Neural cell (in vitro differentiated cells): ENCODE data around the gene MILR1. TPM values are rescaled to one million over a fixed set of nuclear protein-coding genes. Genes with fewer than 3 reads are reported as not detected.

Experiments used
- H2AFZ ChIP-seq: fragments of 200-600, 300-800 bp; sonication (generic), shearing (Covaris generic); 2 replicates; pipeline ENCODE4 v1.6.0; 2014; ENCODE audit warnings: low read depth, mild to moderate bottlenecking, antibody characterized with exemption, low read length, moderate library complexity
- H3F3A ChIP-seq: fragments of 200-600 bp; shearing (Covaris generic); 2 replicates; pipeline ENCODE4 v1.6.1; 2016; ENCODE audit warnings: mild to moderate bottlenecking, moderate library complexity, mixed read lengths, antibody characterized with exemption, low read length; ENCODE audit not compliant: insufficient read depth, poor library complexity, severe bottlenecking
- H3K27ac ChIP-seq: fragments of 200-600, 300-800 bp; sonication (generic), shearing (Covaris generic); 2 replicates; pipeline ENCODE4 v1.5.1; 2014; ENCODE audit warnings: mild to moderate bottlenecking, low read length, moderate library complexity
- H3K27me3 ChIP-seq: fragments of 300-800, 200-600 bp; sonication (generic), shearing (Covaris generic); 2 replicates; pipeline ENCODE4 v1.6.0; 2014; ENCODE audit warnings: mild to moderate bottlenecking, low read depth, low read length, moderate library complexity; ENCODE audit not compliant: insufficient read depth
- H3K36me3 ChIP-seq: fragments of 300-800, 200-600 bp; sonication (generic), shearing (Covaris generic); 2 replicates; pipeline ENCODE4 v1.5.1; 2014; ENCODE audit warnings: mild to moderate bottlenecking, antibody characterized with exemption, low read length, moderate library complexity; ENCODE audit not compliant: insufficient read depth
- H3K4me2 ChIP-seq: fragments of 300-800, 200-600 bp; sonication (generic), shearing (Covaris generic); 2 replicates; pipeline ENCODE4 v1.6.0; 2014; ENCODE audit warnings: mild to moderate bottlenecking, low read length
- H3K4me3 ChIP-seq: fragments of 300-800, 200-600 bp; sonication (generic), shearing (Covaris generic); 2 replicates; pipeline ENCODE4 v1.5.1; 2014; ENCODE audit warnings: mild to moderate bottlenecking, low read length, moderate library complexity
- H3K79me2 ChIP-seq: fragments of 200-600 bp; shearing (Covaris generic); replicated peaks from 2 replicates; pipeline ENCODE4 v1.6.0; 2014; ENCODE audit warnings: mild to moderate bottlenecking, low read length, moderate library complexity; ENCODE audit not compliant: insufficient read depth
- H3K9ac ChIP-seq: fragments of 300-800, 200-600 bp; sonication (generic), shearing (Covaris generic); 2 replicates; pipeline ENCODE4 v1.6.1; 2016; ENCODE audit warnings: mild to moderate bottlenecking, low read length, mixed read lengths
- H3K9me2 ChIP-seq: fragments of 200-600 bp; shearing (Covaris generic); 2 replicates; pipeline ENCODE4 v1.6.1; 2016; ENCODE audit warnings: mild to moderate bottlenecking, low read length, mixed read lengths; ENCODE audit not compliant: insufficient read depth
- H3K9me3 ChIP-seq: fragments of 200-600, 300-800 bp; sonication (generic), shearing (Covaris generic); 2 replicates; pipeline ENCODE4 v1.6.1; 2016; ENCODE audit warnings: mild to moderate bottlenecking, mixed run types, low read length, moderate library complexity, mixed read lengths
- H4K20me1 ChIP-seq: fragments of 200-600 bp; shearing (Covaris generic); 2 replicates; pipeline ENCODE4 v1.6.1; 2016; ENCODE audit warnings: mild to moderate bottlenecking, mixed run types; ENCODE audit not compliant: insufficient read depth
- CTCF ChIP-seq: fragments of 450-650 bp; IDR thresholded peaks from 2 replicates; pipeline ENCODE4 v1.5.1; 2014; ENCODE audit warnings: antibody characterized with exemption, mild to moderate bottlenecking, moderate library complexity; ENCODE audit not compliant: poor library complexity, severe bottlenecking
- EP300 ChIP-seq: fragments of 450-650 bp; conservative IDR thresholded peaks from 2 replicates; pipeline ENCODE4 v1.6.1; 2014; ENCODE audit warnings: antibody characterized with exemption, mild to moderate bottlenecking, moderate library complexity; ENCODE audit not compliant: poor library complexity, severe bottlenecking
- EZH2 ChIP-seq: fragments of 200-600, 300-800 bp; shearing (Covaris generic), sonication (generic); IDR thresholded peaks from 2 replicates; pipeline ENCODE4 v1.6.1; 2014; ENCODE audit warnings: antibody characterized with exemption, low read length, borderline replicate concordance, mild to moderate bottlenecking; ENCODE audit not compliant: insufficient read depth, poor library complexity, severe bottlenecking
- MXI1 ChIP-seq: fragments of 450-650 bp; conservative IDR thresholded peaks from 2 replicates; pipeline ENCODE4 v1.6.1; 2014; ENCODE audit warnings: antibody characterized with exemption, mild to moderate bottlenecking; ENCODE audit not compliant: poor library complexity, severe bottlenecking
- POLR2AphosphoS5 ChIP-seq: IDR thresholded peaks from 2 replicates; pipeline ENCODE4 v1.6.1; 2012
- RAD21 ChIP-seq: fragments of 450-650 bp; conservative IDR thresholded peaks from 2 replicates; pipeline ENCODE4 v1.6.1; 2014; ENCODE audit warnings: antibody characterized with exemption, mild to moderate bottlenecking, moderate library complexity
- REST ChIP-seq: IDR thresholded peaks from 2 replicates; pipeline ENCODE4 v1.6.1; 2012; ENCODE audit warnings: borderline replicate concordance
- SMC3 ChIP-seq: fragments of 450-650 bp; conservative IDR thresholded peaks from 2 replicates; pipeline ENCODE4 v1.6.1; 2014; ENCODE audit warnings: antibody characterized with exemption, mild to moderate bottlenecking, moderate library complexity; ENCODE audit not compliant: poor library complexity
- TAF1 ChIP-seq: IDR thresholded peaks from 2 replicates; pipeline ENCODE4 v1.6.1; 2012; ENCODE audit warnings: low read depth
- polyA plus RNA-seq: library from polyadenylated mRNA; depleted of rRNA; stranded (reverse); fragments of >200 nt; gene quantifications from 2 replicates; pipeline ENCODE4 v1.2.3, GENCODE V29; 2014

The MILR1 gene
- polyA plus RNA-seq, 1 donor from 2014 or later, result not detected

- Histone ChIP-seq H3K4me3 (no peak overlapping the region), H3K4me2 (no peak overlapping the region), H3K27me3 (no peaks in the 10 kb centered on the region), H2AFZ (no peak overlapping the region), H3K27ac (no peak overlapping the region), H3K36me3 (no peaks in the 10 kb centered on the region), H3K9me3 (no peaks in the 10 kb centered on the region), H3K79me2 (no peaks in the 10 kb centered on the region), H4K20me1 (no peaks in the 10 kb centered on the region), H3F3A (no peaks in the 10 kb centered on the region), H3K9me2 (no peaks in the 10 kb centered on the region), H3K9ac (no peak overlapping the region)
- no peak for TF ChIP-seq RAD21
- TF ChIP-seq CTCF, result no peak
- no peak for TF ChIP-seq EZH2
- TF ChIP-seq MXI1, result no peak
- no peak for TF ChIP-seq REST
- TF ChIP-seq POLR2AphosphoS5, result no peak
- TF ChIP-seq SMC3, result no peak
- TF ChIP-seq TAF1, result no peak
- no peak for TF ChIP-seq EP300
These were observed 5.7 kb upstream of the MILR1 start for GRCh38 chr17:64443086-64443760.

GRCh38 chr17:64447526-64447925 lies 1.4 kb upstream of the MILR1 start:
- H3K9me2 ChIP-seq, result no peaks in the 10 kb centered on the region
- H3K79me2 ChIP-seq, result no peaks in the 10 kb centered on the region
- no peak overlapping the region for H3K4me3 ChIP-seq
- no peak overlapping the region for H3K4me2 ChIP-seq
- no peaks in the 10 kb centered on the region for H4K20me1 ChIP-seq
- no peak overlapping the region for H3K9ac ChIP-seq
- no peaks in the 10 kb centered on the region for H3K27me3 ChIP-seq
- H3K36me3 ChIP-seq, result no peaks in the 10 kb centered on the region
- no peaks in the 10 kb centered on the region for H3K9me3 ChIP-seq
- H3K27ac ChIP-seq, result no peak overlapping the region
- TF ChIP-seq TAF1 (no peak), SMC3 (no peak), REST (no peak), EP300 (no peak), RAD21 (no peak), MXI1 (no peak), EZH2 (no peak), POLR2AphosphoS5 (no peak), CTCF (no peak)
- H2AFZ ChIP-seq, result no peak overlapping the region
- no peaks in the 10 kb centered on the region for H3F3A ChIP-seq
